A549 treated with ZK216348 at 1 μM for 4 hours (cell line): ENCODE results near the gene NUDT12. TPM values are rescaled to one million over a fixed set of nuclear protein-coding genes. Genes with fewer than 3 reads are reported as not detected.

Experiments used
- total RNA-seq: library from RNA; stranded (reverse); fragments of 200-300 nt; extraction: Qiagen RNA extraction; gene quantifications from 5 replicates; pipeline ENCODE4 v1.2.3, GENCODE V29; 2022; ENCODE audit warnings: low read depth

The NUDT12 gene
- total RNA-seq = 0.94 to 2.7 TPM (median 1.5 TPM) in 5 replicates

GRCh38 chr5:103562453-103563157 is at the start of gene NUDT12:
TSS of gene NUDT12 (minus strand) at chr5:103562789. CDS start at chr5:103560248, 2,541 bp downstream.

